OCI-LY3 (cell line): ENCODE data around the gene RELCH.

Source experiments
- EZH2phosphoT487 ChIP-seq: fragments of 200-600 bp; shearing (Covaris generic); IDR thresholded peaks from 2 replicates; pipeline ENCODE4 v1.6.1; 2018; ENCODE audit warnings: antibody characterized with exemption, mixed run types, low read depth
- TF ChIP-seq, protein P1 (sequence below): fragments of 200-600, 300-600 bp; sonication (generic); IDR thresholded peaks from 2 replicates; pipeline ENCODE4 v1.5.1; 2014; ENCODE audit warnings: antibody characterized with exemption, low read length, low read depth

DNA sequence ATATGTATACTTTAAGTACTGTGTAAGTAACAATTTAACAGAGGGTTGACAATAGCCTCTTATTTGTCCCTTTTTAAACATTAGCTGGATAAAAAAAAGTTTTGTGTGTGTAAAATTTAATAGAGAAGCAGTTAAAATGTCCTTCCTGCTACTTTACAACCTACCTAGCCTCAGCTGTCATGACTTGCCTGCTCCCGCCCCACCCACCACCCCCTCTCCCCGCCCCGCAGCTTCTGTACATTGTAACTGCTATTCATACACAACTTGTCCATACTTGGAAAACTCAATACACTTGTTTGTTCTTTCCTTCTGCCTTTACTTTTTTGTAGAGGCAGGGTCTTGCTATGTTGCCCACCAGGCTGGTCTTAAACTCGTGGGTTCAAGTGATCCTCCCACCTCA lies 19.5 kb downstream of the RELCH start:
- TF ChIP-seq, protein P1, sequence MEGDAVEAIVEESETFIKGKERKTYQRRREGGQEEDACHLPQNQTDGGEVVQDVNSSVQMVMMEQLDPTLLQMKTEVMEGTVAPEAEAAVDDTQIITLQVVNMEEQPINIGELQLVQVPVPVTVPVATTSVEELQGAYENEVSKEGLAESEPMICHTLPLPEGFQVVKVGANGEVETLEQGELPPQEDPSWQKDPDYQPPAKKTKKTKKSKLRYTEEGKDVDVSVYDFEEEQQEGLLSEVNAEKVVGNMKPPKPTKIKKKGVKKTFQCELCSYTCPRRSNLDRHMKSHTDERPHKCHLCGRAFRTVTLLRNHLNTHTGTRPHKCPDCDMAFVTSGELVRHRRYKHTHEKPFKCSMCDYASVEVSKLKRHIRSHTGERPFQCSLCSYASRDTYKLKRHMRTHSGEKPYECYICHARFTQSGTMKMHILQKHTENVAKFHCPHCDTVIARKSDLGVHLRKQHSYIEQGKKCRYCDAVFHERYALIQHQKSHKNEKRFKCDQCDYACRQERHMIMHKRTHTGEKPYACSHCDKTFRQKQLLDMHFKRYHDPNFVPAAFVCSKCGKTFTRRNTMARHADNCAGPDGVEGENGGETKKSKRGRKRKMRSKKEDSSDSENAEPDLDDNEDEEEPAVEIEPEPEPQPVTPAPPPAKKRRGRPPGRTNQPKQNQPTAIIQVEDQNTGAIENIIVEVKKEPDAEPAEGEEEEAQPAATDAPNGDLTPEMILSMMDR: no peak
- TF ChIP-seq EZH2phosphoT487: no peak
